NOMO-1 (cell line): ENCODE data around the gene SLC2A14.
"Not testable (repeated sequence)": the region's sequence is repeated elsewhere in the genome, so short reads cannot be mapped to it uniquely, and the experiment has no call there.

Experiments
- DNase-seq, 2 experiments: peaks; one replicate each; lab custom pipeline; 2025; ENCODE audit not compliant: unreplicated experiment in 2 of 2; lab: John Stamatoyannopoulos, UW

The SLC2A14 gene

DNA sequence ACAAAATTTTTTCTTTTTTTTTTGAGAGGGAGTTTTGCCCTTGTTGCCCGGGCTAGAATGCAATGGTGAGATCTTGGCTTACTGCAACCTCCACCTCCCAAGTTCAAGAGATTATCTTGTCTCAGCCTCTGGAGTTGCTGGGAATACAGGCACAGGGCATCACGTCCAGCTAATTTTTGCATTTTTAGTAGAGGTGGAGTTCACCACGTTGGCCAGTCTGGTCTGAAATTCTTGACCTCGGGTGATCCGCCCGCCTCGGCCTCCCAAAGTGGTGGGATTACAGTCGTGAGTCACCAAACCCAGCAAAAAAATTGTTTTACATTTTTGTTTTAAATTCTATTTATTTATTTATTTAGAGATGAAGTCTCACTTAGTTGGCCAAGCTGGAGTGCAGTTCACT, 4.7 kb upstream of the SLC2A14 start:
- no peak for DNase-seq

DNA sequence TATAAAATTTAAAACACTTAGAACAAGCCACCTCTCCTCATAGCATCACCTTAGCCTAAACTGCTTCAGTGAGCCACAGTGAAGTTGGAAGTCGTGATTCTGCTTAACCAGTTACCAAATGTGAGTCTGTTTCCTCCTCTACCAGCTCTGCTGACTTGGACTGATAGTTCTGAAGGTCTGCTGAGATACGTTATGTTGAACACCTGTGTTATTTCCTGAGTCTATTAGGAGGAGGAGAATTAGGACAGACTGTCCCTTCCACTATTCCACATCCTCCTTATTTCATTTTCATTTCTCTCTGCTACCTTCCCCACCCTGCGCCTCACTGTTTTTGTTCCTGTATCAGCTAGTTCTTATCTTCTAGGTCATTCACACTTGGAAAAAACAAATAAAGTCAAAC, 2.4 kb downstream of the SLC2A14 start:
- no peak for DNase-seq

DNA sequence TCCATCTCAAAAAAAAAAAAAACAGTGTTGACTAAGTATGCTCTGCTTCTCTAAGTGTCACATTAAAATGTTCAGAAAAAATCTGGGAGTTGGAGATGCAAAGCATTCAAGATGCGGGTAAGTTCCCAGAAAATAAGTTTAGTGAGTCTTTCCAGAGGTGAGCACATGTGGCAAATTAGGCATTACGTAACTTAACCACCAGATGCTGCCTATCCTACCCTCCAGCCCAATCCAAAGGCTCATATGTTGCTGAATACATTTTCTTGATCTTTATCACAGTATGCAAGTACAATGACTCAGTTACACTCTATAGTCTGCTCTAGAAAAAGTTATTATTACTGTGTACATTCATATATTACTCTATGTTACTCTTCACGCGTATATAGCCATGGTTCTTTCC, 3.6 kb downstream of the SLC2A14 start:
- DNase-seq: no peak

DNA sequence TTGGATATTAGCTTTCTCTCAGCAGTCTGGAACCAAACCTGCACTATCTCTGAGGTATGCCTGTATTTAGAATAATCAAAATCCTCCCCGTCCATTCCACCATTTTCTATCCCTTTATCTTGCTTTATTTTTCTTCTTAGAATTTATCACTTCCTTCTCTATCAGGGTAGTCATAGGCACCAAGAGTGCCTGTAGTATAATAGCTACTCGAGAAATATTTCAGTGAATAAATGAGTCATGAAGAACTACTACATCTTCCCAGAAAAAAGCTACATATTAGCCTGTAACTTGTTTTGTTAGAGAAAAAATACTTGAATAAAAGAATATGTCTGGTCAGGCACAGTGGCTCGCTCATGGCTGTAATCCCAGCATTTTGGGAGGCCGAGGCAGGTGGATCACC, 4.3 kb downstream of the SLC2A14 start:
- DNase-seq: no peak

GRCh38 chr12:7864601-7865150, 8.0 kb downstream of the SLC2A14 start:
- no peak for DNase-seq

DNA sequence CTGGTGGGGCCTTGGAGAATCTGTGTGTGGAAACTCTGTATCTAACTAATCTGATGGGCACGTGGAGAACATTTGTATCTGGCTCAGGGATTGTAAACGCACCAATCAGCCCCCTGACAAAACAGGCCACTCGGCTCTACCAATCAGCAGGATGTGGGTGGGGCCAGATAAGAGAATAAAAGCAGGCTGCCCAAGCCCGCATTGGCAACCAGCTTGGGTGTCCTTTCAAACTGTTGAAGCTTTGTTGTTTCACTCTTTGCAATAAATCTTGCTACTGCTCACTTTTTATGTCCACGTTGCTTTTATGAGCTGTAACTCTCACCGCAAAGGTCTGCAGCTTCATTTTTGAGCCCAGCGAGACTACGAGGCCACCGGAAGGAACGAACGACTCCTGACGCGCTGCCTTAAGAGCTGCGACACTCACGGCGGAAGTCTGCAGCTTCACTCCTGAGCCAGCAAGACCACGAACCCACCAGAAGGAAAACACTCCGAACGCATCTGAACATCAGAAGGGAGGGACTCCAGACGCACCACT, 9.8 kb downstream of the SLC2A14 start:
- peak; percentile 21 to 73 for DNase-seq

GRCh38 chr12:7862301-7862700, 10.4 kb downstream of the SLC2A14 start:
- DNase-seq: not testable (repeated sequence)

DNA sequence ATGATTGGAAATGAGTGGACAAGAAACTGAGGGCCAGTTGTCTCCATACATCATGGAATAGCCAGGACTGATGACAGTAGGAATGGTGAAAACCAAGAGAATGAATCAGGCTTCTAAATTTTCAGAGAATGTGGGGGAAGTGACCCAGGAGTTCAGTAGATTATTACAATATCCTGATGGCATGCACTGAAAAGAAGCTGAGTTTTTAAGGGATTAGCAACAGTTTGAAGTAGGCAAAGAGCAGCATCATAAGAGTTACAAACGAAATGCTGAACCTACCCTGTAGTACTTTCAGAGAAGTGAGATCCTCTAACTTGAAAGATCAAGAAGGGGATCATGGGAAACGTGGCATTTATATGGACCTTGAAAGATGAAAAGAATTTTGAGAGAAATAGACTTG, 13.2 kb downstream of the SLC2A14 start:
- no peak for DNase-seq

DNA sequence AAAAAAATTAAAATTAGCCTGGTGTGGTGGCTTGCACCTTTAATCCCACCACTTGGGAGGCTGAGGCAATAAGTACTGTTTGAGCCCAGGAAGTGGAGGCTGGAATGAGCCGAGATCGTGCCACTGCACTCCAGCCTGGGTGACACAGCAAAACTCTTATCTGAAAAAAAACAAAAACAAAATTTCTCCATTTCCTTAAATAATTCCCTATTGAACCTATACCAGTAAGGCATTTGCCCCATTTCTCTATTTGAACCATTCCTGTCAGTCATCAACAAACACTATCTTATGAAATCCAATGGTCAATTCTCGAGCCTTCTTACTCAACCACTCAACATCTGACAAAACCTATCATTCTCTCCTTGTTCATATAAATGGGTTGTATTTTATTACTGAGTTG, 14.7 kb downstream of the SLC2A14 start:
- no peak for DNase-seq

DNA sequence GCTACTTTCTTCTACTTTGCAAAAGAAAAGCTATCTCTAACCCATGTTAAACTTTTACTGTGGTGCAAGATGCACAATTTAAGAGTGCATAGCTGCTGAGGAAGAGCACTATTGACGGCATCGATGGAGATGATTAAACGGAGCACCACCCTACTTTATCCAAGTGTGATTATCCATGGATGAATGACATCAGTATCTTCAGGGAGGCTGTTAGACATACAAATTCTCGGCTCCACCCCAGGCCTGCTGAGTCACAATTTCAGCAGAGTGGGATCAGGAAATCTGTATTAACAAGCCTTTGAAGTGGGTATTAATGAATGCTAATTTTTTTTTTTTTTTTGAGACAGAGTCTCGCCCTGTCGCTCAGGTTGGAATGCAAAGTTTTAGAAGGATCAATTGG, 16.2 kb downstream of the SLC2A14 start:
- DNase-seq: no peak

DNA sequence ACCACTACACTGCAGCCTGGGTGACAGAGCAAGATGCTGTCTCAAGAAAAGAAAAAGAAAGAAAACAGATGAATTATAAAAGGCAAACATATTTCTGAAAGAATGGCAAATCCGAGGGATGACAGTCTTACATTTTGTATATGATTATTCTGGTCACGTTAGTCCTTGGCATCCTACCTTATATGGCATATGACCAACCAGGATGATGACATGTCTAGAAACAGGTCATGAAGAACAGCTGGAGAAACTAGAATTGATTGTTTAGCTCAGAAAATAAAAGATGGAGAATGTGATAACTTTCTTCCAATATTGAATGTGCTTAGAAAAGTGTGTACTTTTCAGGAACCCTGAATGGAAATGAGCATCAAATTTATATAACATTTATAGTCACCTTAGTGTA, 19.2 kb downstream of the SLC2A14 start:
- DNase-seq: no peak

GRCh38 chr12:7851622-7852081, 21.1 kb downstream of the SLC2A14 start:
- DNase-seq: not testable (repeated sequence)

DNA sequence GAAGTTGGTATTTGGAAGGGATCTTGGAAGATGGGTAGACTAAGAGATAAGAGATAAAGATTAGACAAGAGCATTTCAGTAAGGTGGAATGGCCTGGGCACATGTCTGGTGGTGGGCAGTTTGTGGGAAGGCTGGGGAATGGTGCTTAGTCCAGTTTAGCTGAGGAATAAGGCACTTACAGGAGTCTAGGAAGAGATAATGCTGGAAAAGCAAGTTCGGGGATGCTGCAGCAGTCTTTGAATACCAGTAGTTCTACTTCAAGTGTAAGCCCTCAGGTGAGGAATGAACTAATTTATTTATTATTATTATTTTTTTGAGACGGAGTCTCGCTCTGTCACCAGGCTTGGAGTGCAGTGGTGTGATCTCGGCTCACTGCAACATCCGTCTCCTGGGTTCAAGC, 22.6 kb downstream of the SLC2A14 start:
- not testable (repeated sequence) for DNase-seq

DNA sequence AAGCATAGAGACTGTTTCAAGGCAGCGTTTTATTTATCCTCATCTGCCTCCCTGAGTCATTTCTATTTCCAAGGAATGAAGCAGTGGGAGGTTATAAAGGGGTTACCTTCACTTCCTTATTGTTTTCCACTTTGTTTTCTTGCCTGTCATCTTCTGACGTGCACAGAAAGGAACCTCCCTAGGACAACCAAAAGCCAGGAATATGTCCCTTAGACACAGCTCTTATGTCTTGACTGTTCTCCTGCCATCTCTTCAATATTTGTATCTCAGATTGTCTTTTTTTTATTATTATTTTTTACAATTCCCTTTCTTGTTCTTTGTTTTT, 24.7 kb downstream of the SLC2A14 start:
- not testable (repeated sequence) for DNase-seq

DNA sequence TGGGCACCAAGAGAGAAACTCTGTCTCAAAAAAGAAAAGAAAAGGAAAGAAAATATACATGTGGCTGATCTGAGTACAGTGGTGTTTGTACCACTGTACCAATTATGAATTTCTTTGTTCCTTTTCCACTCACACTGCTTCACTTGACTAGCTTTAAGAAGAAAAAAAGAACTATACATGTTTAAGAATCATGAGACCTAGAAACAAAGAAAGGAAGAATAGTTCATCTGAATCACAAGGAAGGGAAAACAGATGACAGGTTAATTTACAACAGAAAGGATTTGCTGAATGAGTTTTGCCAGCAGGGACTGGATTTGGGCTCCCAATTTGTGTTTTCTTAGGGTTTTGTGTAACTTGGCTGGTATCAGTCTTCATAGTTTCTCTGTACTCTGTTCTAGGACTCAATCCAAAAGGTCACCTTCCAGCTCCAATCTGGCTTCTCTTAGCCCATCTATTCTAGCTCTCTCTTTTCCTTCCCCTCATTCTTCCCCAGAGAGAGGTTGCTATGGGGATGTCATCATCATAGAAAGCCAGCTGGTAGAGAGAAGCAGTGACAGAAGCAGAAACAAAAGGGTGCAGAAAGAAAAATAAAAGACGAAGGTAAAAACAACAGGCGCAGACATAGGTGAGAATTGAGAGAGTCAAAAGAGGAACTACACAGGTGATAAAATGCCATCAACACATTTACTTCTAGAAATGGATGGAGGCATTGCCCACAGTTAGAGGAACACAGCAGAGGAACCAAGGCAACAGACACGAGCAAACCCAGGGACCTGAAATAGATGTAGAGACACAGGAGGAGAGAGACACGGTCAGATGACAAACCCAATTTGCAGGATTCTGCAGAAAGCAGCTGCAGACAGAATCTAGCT, 25.3 kb downstream of the SLC2A14 start:
- DNase-seq: not testable (repeated sequence)

GRCh38 chr12:7844116-7844515, 28.6 kb downstream of the SLC2A14 start:
- DNase-seq: no peak

- not testable (repeated sequence) for DNase-seq
Measured at GRCh38 chr12:7843583-7843982, 29.1 kb downstream of the SLC2A14 start.

GRCh38 chr12:7843149-7843548, 29.6 kb downstream of the SLC2A14 start:
- DNase-seq: not testable (repeated sequence)

DNA sequence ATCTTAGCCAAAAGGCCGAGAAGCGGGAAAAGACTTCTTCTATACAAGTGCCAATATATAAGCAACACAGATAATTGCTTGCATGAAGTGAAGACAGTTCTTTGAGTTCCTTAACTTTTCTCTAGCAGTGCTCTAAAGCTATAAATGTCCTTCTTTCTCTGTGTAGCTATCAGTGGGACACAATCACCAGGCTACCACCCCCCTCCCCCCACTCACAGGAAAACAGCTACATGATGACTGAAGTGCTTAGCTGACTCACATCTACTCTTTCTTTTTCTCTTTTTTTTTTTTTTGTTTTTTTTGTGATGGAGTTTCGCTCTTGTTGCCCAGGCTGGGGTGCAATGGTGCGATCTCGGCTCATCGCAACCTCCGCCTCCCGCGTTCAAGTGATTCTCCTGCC, 30.3 kb downstream of the SLC2A14 start:
- DNase-seq: not testable (repeated sequence)

- not testable (repeated sequence) for DNase-seq
Measured at GRCh38 chr12:7839848-7840247, 32.9 kb downstream of the SLC2A14 start.

DNA sequence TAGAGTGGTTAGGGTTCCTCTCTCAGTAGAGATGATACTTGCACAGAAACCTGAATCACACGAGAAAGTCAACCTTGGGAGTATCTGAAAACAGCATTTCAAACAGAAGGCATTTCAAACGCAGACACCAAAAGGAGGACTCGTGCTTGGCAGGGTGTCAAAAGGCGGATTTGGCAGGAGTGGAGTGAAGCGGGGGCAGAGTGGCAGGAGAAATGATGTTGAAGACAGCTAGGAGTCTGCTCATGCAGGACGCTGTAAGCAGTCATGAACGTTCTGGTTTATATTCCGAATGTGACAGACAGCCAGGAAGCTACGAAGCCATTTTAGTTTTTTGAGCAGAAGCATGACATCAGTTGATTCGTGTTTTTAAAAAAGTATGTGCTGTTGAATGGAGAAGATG, 33.5 kb downstream of the SLC2A14 start:
- not testable (repeated sequence) for DNase-seq

DNA sequence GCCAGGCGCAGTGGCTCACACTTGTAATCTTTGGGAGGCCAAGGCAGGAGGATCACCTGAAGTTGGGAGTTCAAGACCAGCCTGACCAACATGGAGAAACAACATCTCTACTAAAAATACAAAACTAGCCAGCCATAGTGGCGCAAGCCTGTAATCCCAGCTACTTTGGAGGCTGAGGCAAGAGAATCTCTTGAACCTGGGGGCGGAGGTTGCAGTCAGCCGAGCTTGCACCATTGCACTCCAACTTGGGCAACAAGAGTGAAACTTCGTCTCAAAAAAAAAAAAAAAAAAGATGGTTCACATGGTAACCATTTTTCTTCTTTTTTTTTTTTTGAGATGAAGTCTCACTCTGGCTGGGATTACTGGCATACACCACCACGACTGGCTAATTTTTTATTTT, 35.3 kb downstream of the SLC2A14 start:
- no peak for DNase-seq
